PC-9 (cell line): ENCODE data around the gene ITGAV. TPM values are rescaled to one million over a fixed set of nuclear protein-coding genes. Genes with fewer than 3 reads are reported as not detected.

Source experiments
- BruUV-seq: library from RNA; stranded (reverse); fragments of 400-500 nt; replicated peaks from 2 replicates; lab custom pipeline; 2021; lab: Mats Ljungman, UMichigan
- CTCF ChIA-PET: fragments of 300-600 bp; sonication (Branson Sonifier 250); formaldehyde crosslinking; loops from one replicate; lab custom pipeline; 2022; ENCODE audit warnings: antibody characterized with exemption; lab: Charles Lee
- POLR2A ChIA-PET: fragments of 300-600 bp; sonication (Branson Sonifier 250); formaldehyde crosslinking; loops from one replicate; lab custom pipeline; 2022; ENCODE audit warnings: antibody characterized with exemption; ENCODE audit not compliant: unreplicated experiment; lab: Charles Lee
- DNase-seq, 2 experiments: peaks; one replicate each; pipeline versions ENCODE4 v3.0.0 to v3.0.0-alpha.2; 2015 to 2022; ENCODE audit warnings: mixed read lengths in 1 of 2
- H2AFZ ChIP-seq: fragments of 200-600 bp; sonication (generic); 2 replicates; pipeline ENCODE4 v1.8.1; 2017; ENCODE audit warnings: antibody characterized with exemption
- H3F3A ChIP-seq: fragments of 200-600 bp; sonication (generic); 2 replicates; pipeline ENCODE4 v1.8.1; 2017; ENCODE audit warnings: antibody characterized with exemption, mild to moderate bottlenecking, low read depth; ENCODE audit not compliant: insufficient read depth
- H3K27ac ChIP-seq: fragments of 200-600 bp; sonication (generic); 2 replicates; pipeline ENCODE4 v1.6.1; 2016; ENCODE audit warnings: mixed run types
- H3K27me3 ChIP-seq: fragments of 200-600 bp; sonication (generic); 2 replicates; pipeline ENCODE4 v1.6.1; 2016; ENCODE audit warnings: low read depth, mixed run types; ENCODE audit not compliant: insufficient read depth
- H3K36me3 ChIP-seq: fragments of 200-600 bp; sonication (generic); 2 replicates; pipeline ENCODE4 v1.6.1; 2016; ENCODE audit warnings: low read depth, mixed run types
- H3K4me1 ChIP-seq: fragments of 200-600 bp; sonication (generic); replicated peaks from 2 replicates; pipeline ENCODE4 v1.6.1; 2016; ENCODE audit warnings: mixed run types; ENCODE audit not compliant: insufficient read depth
- H3K4me2 ChIP-seq: fragments of 200-600 bp; sonication (generic); 2 replicates; pipeline ENCODE4 v1.6.1; 2017; ENCODE audit warnings: mixed run types
- H3K4me3 ChIP-seq: fragments of 200-600 bp; sonication (generic); 2 replicates; pipeline ENCODE4 v1.6.1; 2016; ENCODE audit warnings: mixed run types
- H3K79me2 ChIP-seq: fragments of 200-600 bp; sonication (generic); 2 replicates; pipeline ENCODE4 v1.6.1; 2017; ENCODE audit warnings: low read depth, mixed run types
- H3K9me2 ChIP-seq: fragments of 200-600 bp; sonication (generic); 2 replicates; pipeline ENCODE4 v1.8.1; 2017; ENCODE audit warnings: mild to moderate bottlenecking; ENCODE audit not compliant: insufficient read depth
- H3K9me3 ChIP-seq: fragments of 200-600 bp; sonication (generic); 2 replicates; pipeline ENCODE4 v1.8.1; 2016; ENCODE audit warnings: low read depth; ENCODE audit not compliant: insufficient read depth
- H4K20me1 ChIP-seq: fragments of 200-600 bp; sonication (generic); 2 replicates; pipeline ENCODE4 v1.8.1; 2017; ENCODE audit not compliant: insufficient read depth
- CTCF ChIP-seq: fragments of 200-600 bp; sonication (generic); conservative IDR thresholded peaks from 2 replicates; pipeline ENCODE4 v1.6.1; 2017; ENCODE audit warnings: mixed run types, antibody characterized with exemption, mild to moderate bottlenecking, moderate library complexity
- EZH2 ChIP-seq: fragments of 200-600 bp; sonication (generic); IDR thresholded peaks from 2 replicates; pipeline ENCODE4 v1.8.0; 2017; ENCODE audit warnings: antibody characterized with exemption, low read depth
- intact Hi-C: fragments of 100-400 bp; cut with micrococcal nuclease; formaldehyde crosslinking; loops from one replicate; pipeline ENCODE4 v1.10.0; 2022; ENCODE audit not compliant: unreplicated experiment
- total RNA-seq: library from RNA; stranded (reverse); gene quantifications from 2 replicates; pipeline ENCODE4 v1.2.3, GENCODE V29; 2021

ITGAV gene
- total RNA-seq, 1 experiment from 2014 or later, result 28.0 TPM

GRCh38 chr2:186639939-186640338 is 50.1 kb downstream of the ITGAV start:
- no peaks in the 10 kb centered on the region for H3K9me2 ChIP-seq
- TF ChIP-seq EZH2 (no peak), CTCF (no peak)
- no peaks in the 10 kb centered on the region for H3K36me3 ChIP-seq
- no peaks in the 10 kb centered on the region for H4K20me1 ChIP-seq
- no peaks in the 10 kb centered on the region for H3K9me3 ChIP-seq
- H3K4me3 ChIP-seq, result no peak overlapping the region
- H3K27me3 ChIP-seq, result no peaks in the 10 kb centered on the region
- ChIA-PET CTCF (no interaction called here), POLR2A (interaction anchor here (0.7 kb wide), 1 partner anchor 133 kb away, joined by 4 read pairs; no protein-coding TSS in a partner anchor)
- no peak overlapping the region for H3K27ac ChIP-seq
- H3F3A ChIP-seq, result no peaks in the 10 kb centered on the region; the same call in 1 of the 2 replicates
- no peaks in the 10 kb centered on the region for H3K79me2 ChIP-seq
- H3K4me1 ChIP-seq, result no peaks in the 10 kb centered on the region
- no peak for DNase-seq
- BruUV-seq, result no TSS peak
- no peak overlapping the region for H3K4me2 ChIP-seq
- H2AFZ ChIP-seq, result no peak overlapping the region
- intact Hi-C loops, result loop anchor here (2.0 to 5.0 kb wide), 2 partner anchors 48 to 141 kb away; partner anchors contain the start of gene ITGAV

- no peak for DNase-seq
- TF ChIP-seq EZH2 (no peak), CTCF (no peak)
- Histone ChIP-seq H3K4me1 (no peaks in the 10 kb centered on the region), H3K4me3 (no peak overlapping the region), H3K4me2 (no peak overlapping the region), H3K9me2 (no peaks in the 10 kb centered on the region), H2AFZ (no peak overlapping the region), H4K20me1 (no peaks in the 10 kb centered on the region), H3K36me3 (no peaks in the 10 kb centered on the region), H3K27me3 (no peaks in the 10 kb centered on the region), H3K79me2 (no peaks in the 10 kb centered on the region), H3K9me3 (no peaks in the 10 kb centered on the region), H3K27ac (no peak overlapping the region), H3F3A (no peaks in the 10 kb centered on the region; the same call in 1 of the 2 replicates)
- intact Hi-C loops, result loop anchor here (1.0 to 5.0 kb wide), 3 partner anchors 49 to 140 kb away; partner anchors contain the start of gene ITGAV
- POLR2A ChIA-PET, result interaction anchor here (0.6 kb wide), 1 partner anchor 51 kb away, joined by 17 read pairs; the partner anchor contains the start of gene ITGAV
- BruUV-seq, result no TSS peak
- CTCF ChIA-PET, result interaction anchor here (0.9 kb wide), 1 partner anchor 137 kb away, joined by 4 read pairs; no protein-coding TSS in a partner anchor
Measured at GRCh38 chr2:186641132-186641806, 51.4 kb downstream of the ITGAV start.

GRCh38 chr2:186641807-186642321 is 52.0 kb downstream of the ITGAV start:
- Histone ChIP-seq H3K79me2 (no peaks in the 10 kb centered on the region), H2AFZ (no peak overlapping the region), H3K9me2 (no peaks in the 10 kb centered on the region), H3K27me3 (no peaks in the 10 kb centered on the region), H3K27ac (0 out of 2 replicates have a peak overlapping the region, but pooled peaks have one; percentile 22), H3F3A (no peaks in the 10 kb centered on the region; the same call in 1 of the 2 replicates), H3K9me3 (no peaks in the 10 kb centered on the region), H3K4me3 (no peak overlapping the region), H3K4me2 (no peak overlapping the region), H4K20me1 (no peaks in the 10 kb centered on the region), H3K36me3 (no peaks in the 10 kb centered on the region), H3K4me1 (no peaks in the 10 kb centered on the region)
- TF ChIP-seq CTCF, result peak; percentile 64
- no peak for TF ChIP-seq EZH2
- POLR2A ChIA-PET, result interaction anchor here (0.6 kb wide), 1 partner anchor 52 kb away, joined by 17 read pairs; the partner anchor contains the start of gene ITGAV
- BruUV-seq, result no TSS peak
- intact Hi-C loops, result loop anchor here (1.0 to 5.0 kb wide), 3 partner anchors 50 to 139 kb away; partner anchors contain the start of gene ITGAV
- DNase-seq, result peak; percentile 38 to 66
- CTCF ChIA-PET, result interaction anchor here (0.6 to 0.9 kb wide), 4 partner anchors 138 to 809 kb away, joined by 3 to 5 read pairs (median 4); no protein-coding TSS in a partner anchor
